SJCRH30 (cell line): ENCODE results near the gene RTN4R. TPM values are rescaled to one million over a fixed set of nuclear protein-coding genes. Genes with fewer than 3 reads are reported as not detected.

Experiments used
- DNase-seq, 2 experiments: peaks; one replicate each; pipeline ENCODE4 v3.0.0-alpha.2; 2015 to 2020
- H3K27ac ChIP-seq: fragments of 250-450 bp; sonication (Bioruptor Pico); 2 replicates; pipeline ENCODE4 v1.5.1; 2020; ENCODE audit warnings: mild to moderate bottlenecking, moderate library complexity
- H3K27me3 ChIP-seq: fragments of 250-450 bp; sonication (Bioruptor Pico); 2 replicates; pipeline ENCODE4 v1.5.1; 2020; ENCODE audit warnings: mild to moderate bottlenecking, moderate library complexity
- H3K36me3 ChIP-seq: fragments of 250-450 bp; sonication (Bioruptor Pico); 2 replicates; pipeline ENCODE4 v1.5.1; 2020; ENCODE audit warnings: mild to moderate bottlenecking, moderate library complexity
- H3K4me1 ChIP-seq: fragments of 250-450 bp; sonication (Bioruptor Pico); 2 replicates; pipeline ENCODE4 v1.5.1; 2020; ENCODE audit warnings: mild to moderate bottlenecking, moderate library complexity
- H3K4me3 ChIP-seq: fragments of 250-450 bp; sonication (Bioruptor Pico); 2 replicates; pipeline ENCODE4 v1.5.1; 2020; ENCODE audit warnings: mild to moderate bottlenecking, moderate library complexity
- H3K9me3 ChIP-seq: fragments of 250-450 bp; sonication (Bioruptor Pico); replicated peaks from 2 replicates; pipeline ENCODE4 v1.5.1; 2020; ENCODE audit warnings: mild to moderate bottlenecking, moderate library complexity
- total RNA-seq: library from RNA; depleted of rRNA; stranded (reverse); fragments of >200 nt; shearing (Covaris generic); gene quantifications from 2 replicates; pipeline ENCODE4 v1.2.3, GENCODE V29; 2014

Gene RTN4R
- total RNA-seq, 1 experiment from 2014 or later: 0.30 TPM

- Histone ChIP-seq H3K27me3 (peaks cover 19% of the 10 kb centered on the region; the same call in 1 of the 2 replicates), H3K36me3 (no peaks in the 10 kb centered on the region), H3K27ac (no peak overlapping the region), H3K9me3 (no peaks in the 10 kb centered on the region), H3K4me3 (peak overlapping the region; percentile 36), H3K4me1 (peaks cover 12% of the 10 kb centered on the region)
- peak; percentile 91 to 93 for DNase-seq
Measured at GRCh38 chr22:20211997-20212753, 55.9 kb downstream of the RTN4R start.

GRCh38 chr22:20211409-20211996, 56.6 kb downstream of the RTN4R start:
- no peak for DNase-seq
- Histone ChIP-seq H3K36me3 (no peaks in the 10 kb centered on the region), H3K4me3 (peak overlapping the region; percentile 36), H3K4me1 (peaks cover 12% of the 10 kb centered on the region), H3K9me3 (no peaks in the 10 kb centered on the region), H3K27me3 (peaks cover 19% of the 10 kb centered on the region; the same call in 1 of the 2 replicates), H3K27ac (no peak overlapping the region)

GRCh38 chr22:20210473-20211059, 57.6 kb downstream of the RTN4R start:
- peaks cover 19% of the 10 kb centered on the region; the same call in 1 of the 2 replicates for H3K27me3 ChIP-seq
- no peak overlapping the region for H3K27ac ChIP-seq
- H3K4me3 ChIP-seq: no peak overlapping the region
- DNase-seq: no peak
- peaks cover 17% of the 10 kb centered on the region for H3K4me1 ChIP-seq
- no peaks in the 10 kb centered on the region for H3K36me3 ChIP-seq
- no peaks in the 10 kb centered on the region for H3K9me3 ChIP-seq

GRCh38 chr22:20209761-20210250, 58.3 kb downstream of the RTN4R start:
- Histone ChIP-seq H3K27ac (no peak overlapping the region), H3K36me3 (no peaks in the 10 kb centered on the region), H3K4me1 (peaks cover 17% of the 10 kb centered on the region), H3K9me3 (no peaks in the 10 kb centered on the region), H3K27me3 (peaks cover 19% of the 10 kb centered on the region; the same call in 1 of the 2 replicates), H3K4me3 (no peak overlapping the region)
- DNase-seq: no peak

- DNase-seq: no peak
- Histone ChIP-seq H3K27me3 (peaks cover 10% of the 10 kb centered on the region; the same call in 1 of the 2 replicates), H3K4me3 (no peak overlapping the region), H3K27ac (no peak overlapping the region), H3K4me1 (peaks cover 23% of the 10 kb centered on the region), H3K36me3 (no peaks in the 10 kb centered on the region), H3K9me3 (no peaks in the 10 kb centered on the region)
Measured at GRCh38 chr22:20208713-20209310, 59.3 kb downstream of the RTN4R start.

- no peak for DNase-seq
- peaks cover 4% of the 10 kb centered on the region; the same call in 1 of the 2 replicates for H3K27me3 ChIP-seq
- H3K27ac ChIP-seq: no peak overlapping the region
- H3K4me1 ChIP-seq: peaks cover 26% of the 10 kb centered on the region
- no peaks in the 10 kb centered on the region for H3K36me3 ChIP-seq
- no peaks in the 10 kb centered on the region for H3K9me3 ChIP-seq
- H3K4me3 ChIP-seq: no peak overlapping the region
Measured at GRCh38 chr22:20207277-20208025, 60.7 kb downstream of the RTN4R start.

- no peak overlapping the region for H3K27ac ChIP-seq
- no peaks in the 10 kb centered on the region for H3K36me3 ChIP-seq
- no peak for DNase-seq
- peaks cover 23% of the 10 kb centered on the region for H3K4me1 ChIP-seq
- H3K9me3 ChIP-seq: no peaks in the 10 kb centered on the region
- peak overlapping the region; percentile 45 for H3K4me3 ChIP-seq
- peaks cover 10% of the 10 kb centered on the region for H3K27me3 ChIP-seq
Measured at GRCh38 chr22:20206709-20207215, 61.4 kb downstream of the RTN4R start.

GRCh38 chr22:20205964-20206708, 62.0 kb downstream of the RTN4R start:
- peaks cover 19% of the 10 kb centered on the region for H3K4me1 ChIP-seq
- H3K4me3 ChIP-seq: peak overlapping the region; percentile 45
- peaks cover 12% of the 10 kb centered on the region for H3K27me3 ChIP-seq
- no peak overlapping the region for H3K27ac ChIP-seq
- peak; percentile 52 to 66 for DNase-seq
- no peaks in the 10 kb centered on the region for H3K36me3 ChIP-seq
- H3K9me3 ChIP-seq: no peaks in the 10 kb centered on the region

- H3K4me3 ChIP-seq: no peak overlapping the region
- peaks cover 19% of the 10 kb centered on the region for H3K4me1 ChIP-seq
- no peak for DNase-seq
- no peaks in the 10 kb centered on the region for H3K36me3 ChIP-seq
- no peak overlapping the region for H3K27ac ChIP-seq
- H3K9me3 ChIP-seq: no peaks in the 10 kb centered on the region
- H3K27me3 ChIP-seq: peaks cover 13% of the 10 kb centered on the region
Measured at GRCh38 chr22:20205464-20205963, 62.6 kb downstream of the RTN4R start.

- Histone ChIP-seq H3K27me3 (peaks cover 20% of the 10 kb centered on the region), H3K9me3 (no peaks in the 10 kb centered on the region), H3K27ac (no peak overlapping the region), H3K36me3 (no peaks in the 10 kb centered on the region), H3K4me1 (peaks cover 19% of the 10 kb centered on the region), H3K4me3 (peak overlapping the region; percentile 16; the same call in 1 of the 2 replicates)
- no peak for DNase-seq
Measured at GRCh38 chr22:20204806-20205205, 63.3 kb downstream of the RTN4R start.

- DNase-seq: no peak
- Histone ChIP-seq H3K27ac (no peak overlapping the region), H3K4me1 (peaks cover 19% of the 10 kb centered on the region), H3K4me3 (0 out of 2 replicates have a peak overlapping the region, but pooled peaks have one; percentile 16), H3K27me3 (peaks cover 25% of the 10 kb centered on the region), H3K36me3 (no peaks in the 10 kb centered on the region), H3K9me3 (no peaks in the 10 kb centered on the region)
Measured at GRCh38 chr22:20204311-20204710, 63.8 kb downstream of the RTN4R start.

GRCh38 chr22:20203552-20204201, 64.4 kb downstream of the RTN4R start:
- peaks cover 19% of the 10 kb centered on the region for H3K4me1 ChIP-seq
- H3K36me3 ChIP-seq: no peaks in the 10 kb centered on the region
- H3K27ac ChIP-seq: no peak overlapping the region
- no peaks in the 10 kb centered on the region for H3K9me3 ChIP-seq
- no peak overlapping the region for H3K4me3 ChIP-seq
- peaks cover 30% of the 10 kb centered on the region for H3K27me3 ChIP-seq
- no peak for DNase-seq

- peaks cover 19% of the 10 kb centered on the region for H3K4me1 ChIP-seq
- no peak overlapping the region for H3K4me3 ChIP-seq
- DNase-seq: no peak
Measured at GRCh38 chr22:20203142-20203551, 65.0 kb downstream of the RTN4R start.

More at GRCh38 chr22:20203142-20203551, 65.0 kb downstream of the RTN4R start:
- Histone ChIP-seq H3K9me3 (no peaks in the 10 kb centered on the region), H3K27ac (no peak overlapping the region), H3K27me3 (peaks cover 30% of the 10 kb centered on the region), H3K36me3 (no peaks in the 10 kb centered on the region)
